A673 (cell line): Measurements from ENCODE around the gene CHCHD6.

Experiments
- EZH2 ChIP-seq: fragments of 200-600 bp; sonication (generic); IDR thresholded peaks from 2 replicates; pipeline ENCODE4 v1.6.1; 2017; ENCODE audit warnings: borderline replicate concordance, low read depth, mild to moderate bottlenecking, mixed read lengths, antibody characterized with exemption, low read length; ENCODE audit not compliant: poor library complexity, severe bottlenecking
- TF ChIP-seq, protein P1 (sequence below): fragments of 300-800, 200-600 bp; sonication (generic); conservative IDR thresholded peaks from 2 replicates; pipeline ENCODE4 v1.5.1; 2017; ENCODE audit warnings: low read depth, mild to moderate bottlenecking, antibody characterized with exemption, low read length, moderate library complexity, mixed read lengths

DNA sequence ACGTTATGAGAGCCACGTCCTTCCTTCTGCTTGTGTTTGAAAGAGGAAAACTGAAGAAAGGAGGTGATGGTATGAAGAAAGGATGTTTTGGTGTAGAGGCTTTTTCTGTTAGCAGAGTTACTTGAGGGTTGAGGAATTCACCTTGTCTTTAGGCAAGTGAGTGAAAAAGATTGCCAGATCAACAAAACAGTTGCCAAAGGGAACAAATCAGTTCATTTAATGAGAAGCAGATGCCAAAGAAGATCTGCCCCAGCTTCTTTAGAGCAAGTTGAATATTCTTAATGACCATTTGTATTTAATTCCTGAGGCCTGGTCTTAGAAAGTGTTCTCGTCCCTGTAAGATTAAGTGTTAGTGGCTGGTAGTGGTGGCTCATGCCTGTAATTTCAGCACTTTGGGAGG, 2.6 kb downstream of the CHCHD6 start:
- no peak for TF ChIP-seq EZH2
- TF ChIP-seq, protein P1, sequence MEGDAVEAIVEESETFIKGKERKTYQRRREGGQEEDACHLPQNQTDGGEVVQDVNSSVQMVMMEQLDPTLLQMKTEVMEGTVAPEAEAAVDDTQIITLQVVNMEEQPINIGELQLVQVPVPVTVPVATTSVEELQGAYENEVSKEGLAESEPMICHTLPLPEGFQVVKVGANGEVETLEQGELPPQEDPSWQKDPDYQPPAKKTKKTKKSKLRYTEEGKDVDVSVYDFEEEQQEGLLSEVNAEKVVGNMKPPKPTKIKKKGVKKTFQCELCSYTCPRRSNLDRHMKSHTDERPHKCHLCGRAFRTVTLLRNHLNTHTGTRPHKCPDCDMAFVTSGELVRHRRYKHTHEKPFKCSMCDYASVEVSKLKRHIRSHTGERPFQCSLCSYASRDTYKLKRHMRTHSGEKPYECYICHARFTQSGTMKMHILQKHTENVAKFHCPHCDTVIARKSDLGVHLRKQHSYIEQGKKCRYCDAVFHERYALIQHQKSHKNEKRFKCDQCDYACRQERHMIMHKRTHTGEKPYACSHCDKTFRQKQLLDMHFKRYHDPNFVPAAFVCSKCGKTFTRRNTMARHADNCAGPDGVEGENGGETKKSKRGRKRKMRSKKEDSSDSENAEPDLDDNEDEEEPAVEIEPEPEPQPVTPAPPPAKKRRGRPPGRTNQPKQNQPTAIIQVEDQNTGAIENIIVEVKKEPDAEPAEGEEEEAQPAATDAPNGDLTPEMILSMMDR, result no peak
